Karpas-422 (cell line): ENCODE data around the gene DNAI2. TPM values are rescaled to one million over a fixed set of nuclear protein-coding genes. Genes with fewer than 3 reads are reported as not detected.
A peak's percentile ranks its signal among the peaks of the same experiment; 100 is the strongest.

Source experiments
- DNase-seq: peaks from one replicate; pipeline ENCODE4 v3.0.0-alpha.2; 2015
- H2AFZ ChIP-seq: fragments of 200-600 bp; sonication (generic); 2 replicates; pipeline ENCODE4 v1.6.1; 2014; ENCODE audit warnings: antibody characterized with exemption, low read length, mixed read lengths
- H3K27ac ChIP-seq: fragments of 200-600 bp; sonication (generic); 2 replicates; pipeline ENCODE4 v1.5.1; 2014; ENCODE audit warnings: mild to moderate bottlenecking, low read length, moderate library complexity
- H3K27me3 ChIP-seq: fragments of 200-600 bp; sonication (generic); 2 replicates; pipeline ENCODE4 v1.6.1; 2014; ENCODE audit warnings: low read length, mixed read lengths
- H3K36me3 ChIP-seq: fragments of 200-600 bp; sonication (generic); 2 replicates; pipeline ENCODE4 v1.6.1; 2014; ENCODE audit warnings: low read length, mixed read lengths; ENCODE audit not compliant: insufficient read depth
- H3K4me1 ChIP-seq: fragments of 200-600 bp; sonication (generic); 2 replicates; pipeline ENCODE4 v1.6.1; 2014; ENCODE audit warnings: mild to moderate bottlenecking, low read length, mixed read lengths
- H3K4me2 ChIP-seq: fragments of 200-600 bp; sonication (generic); 2 replicates; pipeline ENCODE4 v1.6.1; 2014; ENCODE audit warnings: low read length, low read depth, mild to moderate bottlenecking; ENCODE audit not compliant: poor library complexity, severe bottlenecking
- H3K4me3 ChIP-seq: fragments of 200-600 bp; sonication (generic); 2 replicates; pipeline ENCODE4 v1.5.1; 2014; ENCODE audit warnings: mild to moderate bottlenecking, antibody characterized with exemption, low read length, mixed read lengths
- H3K79me2 ChIP-seq: fragments of 200-600 bp; sonication (generic); 2 replicates; pipeline ENCODE4 v1.6.1; 2014; ENCODE audit warnings: mild to moderate bottlenecking, low read length, mixed read lengths
- H3K9ac ChIP-seq: fragments of 200-600 bp; sonication (generic); 2 replicates; pipeline ENCODE4 v1.6.0; 2014; ENCODE audit warnings: low read length
- H3K9me2 ChIP-seq: fragments of 200-600 bp; sonication (generic), shearing (Covaris generic); replicated peaks from 2 replicates; pipeline ENCODE4 v1.6.0; 2014; ENCODE audit warnings: mild to moderate bottlenecking, low read length, moderate library complexity; ENCODE audit not compliant: insufficient read depth
- H3K9me3 ChIP-seq: fragments of 300-700, 200-600 bp; sonication (generic); 2 replicates; pipeline ENCODE4 v1.6.1; 2014; ENCODE audit warnings: low read length, mixed read lengths
- H4K20me1 ChIP-seq: fragments of 200-600 bp; sonication (generic); 2 replicates; pipeline ENCODE4 v1.6.1; 2014; ENCODE audit warnings: mild to moderate bottlenecking, antibody characterized with exemption, low read length, low read depth; ENCODE audit not compliant: insufficient read depth
- total RNA-seq: library from RNA; depleted of rRNA; stranded (reverse); fragments of >200 nt; shearing (Covaris generic); gene quantifications from 2 replicates; pipeline ENCODE4 v1.2.3, GENCODE V29; 2014; ENCODE audit warnings: low replicate concordance

DNAI2 gene
- total RNA-seq, 1 experiment from 2014 or later: not detected

- peak; percentile 57 for DNase-seq
- H3K4me1 ChIP-seq: no peaks in the 10 kb centered on the region
- H2AFZ ChIP-seq: no peak overlapping the region
- no peaks in the 10 kb centered on the region for H3K27me3 ChIP-seq
- no peak overlapping the region for H3K4me2 ChIP-seq
- H3K9me2 ChIP-seq: no peaks in the 10 kb centered on the region
- no peaks in the 10 kb centered on the region for H4K20me1 ChIP-seq
- H3K79me2 ChIP-seq: no peaks in the 10 kb centered on the region
- H3K27ac ChIP-seq: no peak overlapping the region
- H3K9me3 ChIP-seq: no peaks in the 10 kb centered on the region
- no peaks in the 10 kb centered on the region for H3K36me3 ChIP-seq
- H3K9ac ChIP-seq: no peak overlapping the region
- no peak overlapping the region for H3K4me3 ChIP-seq
Observed at GRCh38 chr17:74296548-74296936, 22.5 kb downstream of the DNAI2 start.

- Histone ChIP-seq H3K9me3 (no peaks in the 10 kb centered on the region), H3K4me2 (no peak overlapping the region), H2AFZ (no peak overlapping the region), H3K9me2 (no peaks in the 10 kb centered on the region), H3K27me3 (no peaks in the 10 kb centered on the region), H3K4me1 (no peaks in the 10 kb centered on the region), H3K4me3 (no peak overlapping the region), H3K9ac (no peak overlapping the region), H3K36me3 (no peaks in the 10 kb centered on the region), H4K20me1 (no peaks in the 10 kb centered on the region), H3K27ac (no peak overlapping the region), H3K79me2 (no peaks in the 10 kb centered on the region)
- no peak for DNase-seq
Observed at GRCh38 chr17:74297941-74298340, 23.9 kb downstream of the DNAI2 start.

- Histone ChIP-seq H3K9me2 (no peaks in the 10 kb centered on the region), H3K9ac (no peak overlapping the region), H3K4me1 (no peaks in the 10 kb centered on the region), H3K4me3 (no peak overlapping the region), H2AFZ (no peak overlapping the region), H3K27me3 (no peaks in the 10 kb centered on the region), H3K79me2 (no peaks in the 10 kb centered on the region), H4K20me1 (no peaks in the 10 kb centered on the region), H3K4me2 (no peak overlapping the region), H3K36me3 (no peaks in the 10 kb centered on the region), H3K9me3 (no peaks in the 10 kb centered on the region), H3K27ac (no peak overlapping the region)
- no peak for DNase-seq
Observed at GRCh38 chr17:74298778-74299177, 24.7 kb downstream of the DNAI2 start.

- no peaks in the 10 kb centered on the region for H3K36me3 ChIP-seq
- no peak overlapping the region for H2AFZ ChIP-seq
- H3K4me1 ChIP-seq: no peaks in the 10 kb centered on the region
- no peak overlapping the region for H3K9ac ChIP-seq
- no peak overlapping the region for H3K4me3 ChIP-seq
- no peak for DNase-seq
- H3K9me2 ChIP-seq: no peaks in the 10 kb centered on the region
- no peaks in the 10 kb centered on the region for H4K20me1 ChIP-seq
- no peak overlapping the region for H3K27ac ChIP-seq
- no peak overlapping the region for H3K4me2 ChIP-seq
- H3K79me2 ChIP-seq: no peaks in the 10 kb centered on the region
- H3K9me3 ChIP-seq: no peaks in the 10 kb centered on the region
- H3K27me3 ChIP-seq: no peaks in the 10 kb centered on the region
Observed at GRCh38 chr17:74299226-74300009, 25.4 kb downstream of the DNAI2 start.

GRCh38 chr17:74303305-74303704 lies 29.3 kb downstream of the DNAI2 start:
- no peaks in the 10 kb centered on the region for H3K9me3 ChIP-seq
- no peaks in the 10 kb centered on the region for H3K4me1 ChIP-seq
- H2AFZ ChIP-seq: no peak overlapping the region
- no peak overlapping the region for H3K9ac ChIP-seq
- H3K79me2 ChIP-seq: no peaks in the 10 kb centered on the region
- H3K4me3 ChIP-seq: no peak overlapping the region
- no peaks in the 10 kb centered on the region for H3K27me3 ChIP-seq
- no peaks in the 10 kb centered on the region for H3K36me3 ChIP-seq
- H3K9me2 ChIP-seq: no peaks in the 10 kb centered on the region
- no peak overlapping the region for H3K27ac ChIP-seq
- no peaks in the 10 kb centered on the region for H4K20me1 ChIP-seq
- DNase-seq: no peak
- H3K4me2 ChIP-seq: no peak overlapping the region

- no peak for DNase-seq
- no peaks in the 10 kb centered on the region for H3K27me3 ChIP-seq
- no peaks in the 10 kb centered on the region for H4K20me1 ChIP-seq
- H3K9ac ChIP-seq: no peak overlapping the region
- no peak overlapping the region for H2AFZ ChIP-seq
- H3K4me2 ChIP-seq: no peak overlapping the region
- H3K79me2 ChIP-seq: no peaks in the 10 kb centered on the region
- no peak overlapping the region for H3K27ac ChIP-seq
- H3K36me3 ChIP-seq: no peaks in the 10 kb centered on the region
- no peaks in the 10 kb centered on the region for H3K9me2 ChIP-seq
- no peaks in the 10 kb centered on the region for H3K9me3 ChIP-seq
- H3K4me1 ChIP-seq: no peaks in the 10 kb centered on the region
- H3K4me3 ChIP-seq: no peak overlapping the region
Observed at GRCh38 chr17:74304184-74304583, 30.1 kb downstream of the DNAI2 start.

- Histone ChIP-seq H3K79me2 (no peaks in the 10 kb centered on the region), H3K4me2 (no peak overlapping the region), H3K4me1 (no peaks in the 10 kb centered on the region), H3K27me3 (no peaks in the 10 kb centered on the region), H3K9me2 (no peaks in the 10 kb centered on the region), H3K27ac (no peak overlapping the region), H2AFZ (no peak overlapping the region), H3K9ac (no peak overlapping the region), H3K36me3 (no peaks in the 10 kb centered on the region), H3K9me3 (no peaks in the 10 kb centered on the region), H4K20me1 (no peaks in the 10 kb centered on the region), H3K4me3 (no peak overlapping the region)
- DNase-seq: peak; percentile 46
Observed at GRCh38 chr17:74305865-74306654, 32.0 kb downstream of the DNAI2 start.

GRCh38 chr17:74307984-74308773 lies 34.1 kb downstream of the DNAI2 start:
- Histone ChIP-seq H3K9ac (no peak overlapping the region), H3K27ac (no peak overlapping the region), H3K4me2 (no peak overlapping the region), H3K9me3 (no peaks in the 10 kb centered on the region), H3K9me2 (no peaks in the 10 kb centered on the region), H3K36me3 (no peaks in the 10 kb centered on the region), H3K4me3 (no peak overlapping the region), H2AFZ (no peak overlapping the region), H3K4me1 (no peaks in the 10 kb centered on the region), H4K20me1 (no peaks in the 10 kb centered on the region), H3K79me2 (no peaks in the 10 kb centered on the region), H3K27me3 (no peaks in the 10 kb centered on the region)
- no peak for DNase-seq
